Measurements from ENCODE around the gene SLC36A3.

DNA sequence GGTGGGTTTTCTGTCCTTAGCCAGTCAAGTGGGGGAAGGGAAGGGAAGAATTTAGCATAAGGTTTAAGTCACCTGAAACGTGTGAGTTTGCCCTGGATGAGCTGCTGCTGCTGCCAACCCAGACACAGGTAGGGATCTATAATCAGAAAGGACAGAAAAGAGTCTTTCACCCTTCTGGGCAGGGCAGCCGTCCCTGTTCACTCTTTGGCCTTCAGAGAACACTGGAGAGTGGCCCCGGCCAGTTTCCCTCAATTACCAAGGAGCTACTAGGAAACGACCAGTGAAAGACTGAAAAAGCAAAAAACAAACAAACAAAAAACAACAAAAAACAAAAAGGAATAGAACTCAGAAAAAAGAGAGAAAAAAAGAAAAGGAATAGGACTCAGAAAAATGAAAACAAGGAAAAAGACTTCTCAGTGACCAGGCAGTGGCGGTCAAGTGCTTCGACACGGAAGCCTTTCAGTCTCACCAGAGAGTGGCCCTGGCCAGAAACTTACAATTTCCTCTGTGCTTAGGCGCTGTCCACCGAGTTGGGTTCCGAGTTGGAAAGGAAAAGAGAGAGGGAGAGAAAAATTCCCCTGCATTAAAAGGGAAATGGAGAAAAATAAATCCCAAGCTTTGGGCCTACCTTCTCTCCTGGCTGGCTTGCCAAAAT is 53.1 kb downstream of the SLC36A3 start:
- TF ChIP-seq POLR2AphosphoS5 (IDR thresholded peaks at IDR 0.05; ENCODE audit: low read depth, low read length), result no peak
- TF ChIP-seq POLR2A (IDR thresholded peaks at IDR 0.05; ENCODE audit: low read depth, low read length), result no peak
- no peak for TF ChIP-seq TAF1 (IDR thresholded peaks at IDR 0.05; ENCODE audit: low read depth, low read length)
- no peak for TF ChIP-seq PAX5 (IDR thresholded peaks at IDR 0.05; ENCODE audit: insufficient read depth, low read length, severe bottlenecking)

Data from GM12891 (cell line).